SW 1271 (cell line): ENCODE data around the gene DLG2.
"Not testable (repeated sequence)": the region's sequence is repeated elsewhere in the genome, so short reads cannot be mapped to it uniquely, and the experiment has no call there.

Experiments used
- DNase-seq, 2 experiments: peaks; one replicate each; lab custom pipeline; 2025; lab: John Stamatoyannopoulos, UW

DLG2 gene

GRCh38 chr11:85110246-85110645 is 516.9 kb downstream of the DLG2 start:
- not testable (repeated sequence) for DNase-seq

- DNase-seq = no peak
These were observed 518.0 kb downstream of the DLG2 start for GRCh38 chr11:85109141-85109540.

GRCh38 chr11:85105868-85106267 is 521.3 kb downstream of the DLG2 start:
- no peak for DNase-seq

GRCh38 chr11:85099522-85099921 is 527.6 kb downstream of the DLG2 start:
- DNase-seq = no peak

- DNase-seq = no peak
These were observed 528.1 kb downstream of the DLG2 start for GRCh38 chr11:85098996-85099395.

GRCh38 chr11:85096939-85097338 is 530.2 kb downstream of the DLG2 start:
- DNase-seq = no peak

GRCh38 chr11:85095239-85095638 is 531.9 kb downstream of the DLG2 start:
- no peak for DNase-seq

- no peak for DNase-seq
These were observed 532.3 kb downstream of the DLG2 start for GRCh38 chr11:85094795-85095194.

GRCh38 chr11:85089654-85090053 is 537.5 kb downstream of the DLG2 start:
- no peak for DNase-seq

- no peak for DNase-seq
These were observed 538.9 kb downstream of the DLG2 start for GRCh38 chr11:85088286-85088685.

- no peak for DNase-seq
These were observed 540.5 kb downstream of the DLG2 start for GRCh38 chr11:85086504-85087284.

GRCh38 chr11:85076535-85077330 is 550.4 kb downstream of the DLG2 start:
- no peak for DNase-seq

GRCh38 chr11:85062659-85063058 is 564.5 kb downstream of the DLG2 start:
- DNase-seq = no peak

- no peak for DNase-seq
These were observed 574.5 kb downstream of the DLG2 start for GRCh38 chr11:85052636-85053035.

GRCh38 chr11:85048801-85049200 is 578.3 kb downstream of the DLG2 start:
- DNase-seq = no peak

GRCh38 chr11:85045716-85046115 is 581.4 kb downstream of the DLG2 start:
- DNase-seq = no peak

- DNase-seq = no peak
These were observed 582.2 kb downstream of the DLG2 start for GRCh38 chr11:85044911-85045310.

GRCh38 chr11:85042361-85042760 is 584.8 kb downstream of the DLG2 start:
- no peak for DNase-seq

- DNase-seq = no peak
These were observed 587.0 kb downstream of the DLG2 start for GRCh38 chr11:85040166-85040565.

- DNase-seq = no peak
These were observed 597.2 kb downstream of the DLG2 start for GRCh38 chr11:85029964-85030363.

GRCh38 chr11:85028329-85029101 is 598.6 kb downstream of the DLG2 start:
- DNase-seq = no peak

- DNase-seq = no peak
These were observed 599.8 kb downstream of the DLG2 start for GRCh38 chr11:85027346-85027745.

GRCh38 chr11:85021058-85021457 is 606.1 kb downstream of the DLG2 start:
- no peak for DNase-seq
